ENCODE measurements around the gene TXN2. TPM values are rescaled to one million over a fixed set of nuclear protein-coding genes. Genes with fewer than 3 reads are reported as not detected.

Gene TXN2
- total RNA-seq, 1 experiment from 2014 or later, result 58.6 TPM

- Histone ChIP-seq H3T11ph (ENCODE audit: low read length) (no peak overlapping the region), H4K8ac (replicated peaks; ENCODE audit: insufficient read length, low read depth, low read length) (no peak overlapping the region), H2BK120ac (ENCODE audit: low read depth, low read length, poor library complexity, severe bottlenecking) (no peak overlapping the region), H3K23me2 (ENCODE audit: insufficient read length, low read depth, low read length, poor library complexity, severe bottlenecking) (no peaks in the 10 kb centered on the region), H2AK5ac (ENCODE audit: insufficient read length, low read length) (no peak overlapping the region), H3K27ac (ENCODE audit: insufficient read length, low read depth, low read length) (no peak overlapping the region), H3K9me3 (ENCODE audit: control insufficient read depth, low read depth, low read length) (no peaks in the 10 kb centered on the region), H3K79me2 (ENCODE audit: insufficient read depth, low read length) (no peaks in the 10 kb centered on the region), H2AFZ (ENCODE audit: low read length) (no peak overlapping the region), H3K56ac (ENCODE audit: insufficient read length, low read depth, low read length) (no peak overlapping the region), H3K4ac (ENCODE audit: low read depth, low read length) (no peak overlapping the region), H4K20me1 (ENCODE audit: control insufficient read depth, insufficient read depth, insufficient read length) (no peaks in the 10 kb centered on the region), H3K14ac (ENCODE audit: insufficient read depth, low read length) (no peak overlapping the region), H3K4me1 (ENCODE audit: insufficient read depth, low read length) (no peaks in the 10 kb centered on the region), H3K27me3 (ENCODE audit: insufficient read depth, low read length) (no peaks in the 10 kb centered on the region), H4K91ac (ENCODE audit: insufficient read length, low read depth, low read length) (no peak overlapping the region), H4K5ac (ENCODE audit: insufficient read length, low read depth, low read length) (no peak overlapping the region), H2BK5ac (ENCODE audit: insufficient read length, low read length) (no peak overlapping the region), H2BK12ac (ENCODE audit: insufficient read length, low read depth, low read length) (no peak overlapping the region), H3K9ac (ENCODE audit: extremely low read depth, insufficient read length, low read length) (no peak overlapping the region), H3K79me1 (ENCODE audit: insufficient read depth, low read depth, low read length, poor library complexity, severe bottlenecking) (no peaks in the 10 kb centered on the region), H2BK20ac (ENCODE audit: low read depth, low read length, poor library complexity, severe bottlenecking) (no peak overlapping the region), H2BK15ac (ENCODE audit: low read depth, low read length) (no peak overlapping the region), H3K4me2 (ENCODE audit: insufficient read depth, insufficient read length, low read length) (no peak overlapping the region), H3K23ac (ENCODE audit: insufficient read length, low read depth, low read length) (no peak overlapping the region), H3K18ac (ENCODE audit: insufficient read length, low read depth, low read length) (no peak overlapping the region)
- TF ChIP-seq CTCF (conservative IDR thresholded peaks at IDR 0.05), result no peak
- Mint-ChIP-seq H3K36me3 (ENCODE audit: insufficient read depth in 1 of 3, low read depth in 3 of 3) (peaks cover 24 to 68% (median 56%) of the 10 kb centered on the region in 3 experiments), H3K4me1 (no peaks in the 10 kb centered on the region), H3K27ac (no peak overlapping the region; a peak in 1 of 7 replicates), H3K9me3 (no peaks in the 10 kb centered on the region; a peak in 2 of 5 replicates), H3K4me3 (no peak overlapping the region), H3K27me3 (ENCODE audit: low read depth) (no peaks in the 10 kb centered on the region)
- WGBS (ENCODE audit: extremely low coverage, insufficient read length, low lambda C conversion rate), result no CpG with 5 or more reads among the region's 5 CpGs
- DNase-seq, result no peak
Observed at GRCh38 chr22:36492109-36492508, 10.7 kb upstream of the TXN2 start.
